WERI-Rb-1 (cell line): ENCODE measurements around the gene PTPRN2.
A peak's percentile ranks its signal among the peaks of the same experiment; 100 is the strongest.

Experiments used
- DNase-seq: peaks from one replicate; pipeline ENCODE4 v3.0.0-alpha.2; 2020
- H3K27ac ChIP-seq: fragments of 250-450 bp; sonication (Bioruptor Pico); 2 replicates; pipeline ENCODE4 v1.5.1; 2020; ENCODE audit warnings: mild to moderate bottlenecking, moderate library complexity
- H3K27me3 ChIP-seq: fragments of 250-450 bp; sonication (Bioruptor Pico); 2 replicates; pipeline ENCODE4 v1.5.1; 2021; ENCODE audit warnings: mild to moderate bottlenecking, low read depth, moderate library complexity; ENCODE audit not compliant: insufficient read depth, severe bottlenecking
- H3K36me3 ChIP-seq: fragments of 250-450 bp; sonication (Bioruptor Pico); 2 replicates; pipeline ENCODE4 v1.5.1; 2020; ENCODE audit warnings: mild to moderate bottlenecking, moderate library complexity
- H3K4me3 ChIP-seq: 2 replicates; pipeline ENCODE4 v1.5.1; 2011; ENCODE audit warnings: low read depth, mild to moderate bottlenecking, control low read depth, low read length
- H3K9me3 ChIP-seq: fragments of 250-450 bp; sonication (Bioruptor Pico); 2 replicates; pipeline ENCODE4 v1.5.1; 2021; ENCODE audit warnings: mild to moderate bottlenecking, moderate library complexity; ENCODE audit not compliant: severe bottlenecking
- TF ChIP-seq, protein P1 (sequence below): IDR thresholded peaks from 2 replicates; pipeline ENCODE4 v1.5.1; 2011; ENCODE audit warnings: low read depth, mild to moderate bottlenecking, control low read depth, inconsistent platforms, low read length

PTPRN2 gene

DNA sequence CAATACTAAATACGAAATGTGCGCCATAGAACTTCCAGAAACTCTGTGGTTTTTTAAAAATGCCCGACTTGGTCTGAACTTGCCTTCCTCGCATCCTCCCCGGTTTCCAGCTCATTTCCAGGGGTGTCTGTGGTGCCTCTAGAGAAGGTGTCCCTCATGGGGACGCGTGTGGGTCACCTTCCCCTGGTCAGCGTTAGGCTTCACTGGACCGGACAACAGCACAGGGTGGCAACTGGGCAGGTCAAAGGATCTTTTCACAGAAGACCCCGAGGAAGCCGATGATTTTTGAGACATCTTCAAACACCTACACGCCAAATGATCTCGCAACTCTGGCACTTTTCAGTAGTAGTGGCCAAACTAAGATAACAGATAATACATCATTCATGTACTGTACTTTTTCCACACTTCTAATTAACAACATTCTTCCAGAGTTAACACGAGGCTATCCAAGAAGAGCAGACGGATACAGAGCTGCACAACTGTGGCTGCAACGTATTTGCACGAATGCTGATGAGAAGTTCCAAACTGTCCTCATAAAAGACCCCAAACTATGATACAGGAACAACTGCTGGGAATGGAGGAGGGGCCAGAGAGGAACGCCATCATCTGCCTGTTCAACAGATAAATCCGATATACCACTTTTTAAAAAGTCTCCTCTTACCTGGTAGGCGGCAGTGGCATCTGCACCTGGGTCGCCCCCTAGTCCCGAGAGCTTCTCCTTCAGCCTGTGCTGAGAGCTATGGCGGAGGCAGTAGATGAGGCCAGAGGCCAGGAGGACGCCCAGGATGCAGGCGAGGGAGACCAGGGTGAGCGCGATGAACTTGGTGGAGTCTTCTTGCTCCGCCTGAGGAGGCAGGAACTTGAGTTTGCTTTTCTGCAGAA is 905.3 kb downstream of the PTPRN2 start:
- Histone ChIP-seq H3K27me3 (no peaks in the 10 kb centered on the region), H3K36me3 (peaks cover 15% of the 10 kb centered on the region), H3K4me3 (no peak overlapping the region), H3K9me3 (no peaks in the 10 kb centered on the region), H3K27ac (no peak overlapping the region)
- no peak for DNase-seq
- TF ChIP-seq, protein P1, sequence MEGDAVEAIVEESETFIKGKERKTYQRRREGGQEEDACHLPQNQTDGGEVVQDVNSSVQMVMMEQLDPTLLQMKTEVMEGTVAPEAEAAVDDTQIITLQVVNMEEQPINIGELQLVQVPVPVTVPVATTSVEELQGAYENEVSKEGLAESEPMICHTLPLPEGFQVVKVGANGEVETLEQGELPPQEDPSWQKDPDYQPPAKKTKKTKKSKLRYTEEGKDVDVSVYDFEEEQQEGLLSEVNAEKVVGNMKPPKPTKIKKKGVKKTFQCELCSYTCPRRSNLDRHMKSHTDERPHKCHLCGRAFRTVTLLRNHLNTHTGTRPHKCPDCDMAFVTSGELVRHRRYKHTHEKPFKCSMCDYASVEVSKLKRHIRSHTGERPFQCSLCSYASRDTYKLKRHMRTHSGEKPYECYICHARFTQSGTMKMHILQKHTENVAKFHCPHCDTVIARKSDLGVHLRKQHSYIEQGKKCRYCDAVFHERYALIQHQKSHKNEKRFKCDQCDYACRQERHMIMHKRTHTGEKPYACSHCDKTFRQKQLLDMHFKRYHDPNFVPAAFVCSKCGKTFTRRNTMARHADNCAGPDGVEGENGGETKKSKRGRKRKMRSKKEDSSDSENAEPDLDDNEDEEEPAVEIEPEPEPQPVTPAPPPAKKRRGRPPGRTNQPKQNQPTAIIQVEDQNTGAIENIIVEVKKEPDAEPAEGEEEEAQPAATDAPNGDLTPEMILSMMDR: no peak

DNA sequence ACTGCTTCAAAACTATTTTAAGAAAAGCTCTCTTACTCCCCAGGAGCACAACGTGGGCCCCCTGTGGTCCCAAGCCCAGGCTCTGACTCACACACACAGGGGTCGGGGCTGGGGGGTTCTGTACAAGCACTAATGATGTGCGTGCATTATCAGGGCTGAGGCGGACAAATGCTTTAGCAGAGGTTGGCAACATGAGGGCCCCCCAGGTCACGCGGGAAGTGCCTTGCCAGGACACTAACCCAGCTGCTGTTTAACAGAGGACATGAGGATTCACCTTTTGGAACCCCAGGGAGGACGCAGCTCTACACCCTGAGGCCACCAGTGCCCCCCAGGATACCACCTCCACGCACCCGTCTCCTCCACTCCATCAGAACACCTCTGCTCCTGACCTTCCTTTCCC is 908.0 kb downstream of the PTPRN2 start:
- Histone ChIP-seq H3K27me3 (no peaks in the 10 kb centered on the region), H3K27ac (no peak overlapping the region), H3K36me3 (peaks cover 15% of the 10 kb centered on the region), H3K4me3 (no peak overlapping the region), H3K9me3 (no peaks in the 10 kb centered on the region)
- peak; percentile 5 for DNase-seq
- TF ChIP-seq, protein P1: no peak

DNA sequence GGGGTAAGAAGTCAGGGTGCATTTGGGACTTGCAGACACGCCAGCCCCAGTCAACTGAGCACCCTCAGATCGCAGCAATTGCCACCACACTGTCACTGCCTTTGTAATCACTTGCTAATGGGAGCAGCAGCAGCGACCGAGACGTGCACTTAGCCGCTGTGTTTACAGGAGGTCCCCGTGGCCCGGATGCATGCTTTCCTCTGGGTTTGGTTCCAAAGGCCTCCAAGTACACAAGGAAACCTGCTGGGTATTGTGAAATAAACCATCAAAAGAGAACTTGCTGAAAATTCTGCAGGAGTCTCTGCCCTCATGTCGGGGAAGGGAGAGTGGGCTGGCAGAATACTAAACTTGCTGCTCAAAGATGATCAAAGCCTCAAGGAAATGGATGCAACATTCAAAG is 909.1 kb downstream of the PTPRN2 start:
- Histone ChIP-seq H3K27me3 (no peaks in the 10 kb centered on the region), H3K36me3 (peaks cover 15% of the 10 kb centered on the region), H3K4me3 (no peak overlapping the region), H3K27ac (no peak overlapping the region), H3K9me3 (no peaks in the 10 kb centered on the region)
- TF ChIP-seq, protein P1: no peak
- no peak for DNase-seq

DNA sequence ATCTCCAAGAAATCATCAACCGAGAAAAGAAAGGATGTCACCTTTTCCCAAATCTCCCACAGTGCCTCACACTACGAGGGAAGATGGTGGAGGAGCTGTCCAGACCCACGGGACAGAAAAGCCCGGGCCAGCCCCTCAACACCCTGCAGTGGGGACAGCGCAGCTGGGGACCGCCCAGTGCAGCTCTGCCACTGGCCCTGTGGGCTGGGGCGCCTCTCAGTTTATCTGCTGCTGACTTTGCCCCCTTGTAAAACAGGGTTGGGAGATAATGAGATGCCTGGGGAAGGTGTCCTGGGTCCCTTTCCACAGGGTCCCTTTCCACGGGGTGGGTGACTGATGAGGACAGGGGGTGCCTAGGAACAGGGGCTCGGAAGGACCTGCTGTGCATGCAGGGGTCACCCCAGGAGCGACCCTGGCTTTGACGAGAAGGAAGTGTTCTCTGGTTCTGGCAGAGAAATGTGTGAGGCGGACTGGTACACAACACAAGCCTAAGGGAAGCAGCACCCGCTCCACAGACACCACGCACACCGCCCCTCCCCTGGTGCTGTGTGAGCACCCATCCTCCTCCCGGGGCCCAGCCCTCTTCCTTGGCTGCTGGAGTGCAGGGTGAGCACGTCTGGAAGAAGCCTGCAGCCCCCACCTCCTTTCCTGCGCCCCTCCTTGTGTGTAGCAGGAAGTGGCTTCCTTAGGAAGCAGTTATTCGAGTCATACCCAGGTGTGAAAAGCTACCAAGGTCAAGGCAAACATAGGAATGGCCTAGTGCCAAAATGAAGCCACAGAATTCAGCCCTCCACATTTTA is 911.0 kb downstream of the PTPRN2 start:
- Histone ChIP-seq H3K36me3 (peaks cover 4% of the 10 kb centered on the region; the same call in 1 of the 2 replicates), H3K27ac (no peak overlapping the region), H3K4me3 (no peak overlapping the region), H3K9me3 (no peaks in the 10 kb centered on the region), H3K27me3 (no peaks in the 10 kb centered on the region)
- DNase-seq: no peak
- TF ChIP-seq, protein P1: no peak

DNA sequence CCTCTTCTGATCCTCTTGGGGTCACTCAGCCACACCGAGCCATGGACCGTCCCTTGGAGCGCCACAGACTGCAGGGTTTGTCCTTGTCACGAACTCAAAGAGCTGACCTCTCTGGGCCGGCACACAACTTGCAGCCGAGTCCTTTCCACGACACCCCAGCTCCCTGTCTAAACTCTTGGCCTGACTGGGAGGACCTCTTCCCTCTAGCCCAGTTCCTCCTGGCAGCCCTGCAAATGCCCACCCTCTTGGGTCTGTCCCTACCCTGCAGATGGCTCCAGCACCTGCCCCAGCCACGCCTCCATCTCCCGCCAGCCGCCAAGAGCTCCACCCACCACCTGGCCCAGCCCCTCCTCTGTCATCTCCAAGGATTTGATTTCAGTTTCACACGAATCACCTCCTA is 911.6 kb downstream of the PTPRN2 start:
- H3K27me3 ChIP-seq: no peaks in the 10 kb centered on the region
- TF ChIP-seq, protein P1: no peak
- no peaks in the 10 kb centered on the region for H3K9me3 ChIP-seq

More for the DNA sequence above, 911.6 kb downstream of the PTPRN2 start:
- peak; percentile 9 for DNase-seq
- Histone ChIP-seq H3K4me3 (no peak overlapping the region), H3K36me3 (no peaks in the 10 kb centered on the region; the same call in 1 of the 2 replicates), H3K27ac (no peak overlapping the region)
